GM23338 (cell line): Measurements from ENCODE around the gene TIGAR. TPM values are rescaled to one million over a fixed set of nuclear protein-coding genes. Genes with fewer than 3 reads are reported as not detected.

Experiments used
- ATAC-seq: fragments of 200-7000 bp; cut with Tn5 transposase; 3 replicates; pipeline ENCODE4 v1.9.1; 2020
- DNase-seq: peaks from one replicate; pipeline ENCODE4 v3.0.0-alpha.2; 2015; ENCODE audit warnings: low spot score
- H2AFZ ChIP-seq: fragments of 200-600 bp; sonication (generic); 2 replicates; pipeline ENCODE4 v1.8.0; 2016; ENCODE audit warnings: antibody characterized with exemption, mild to moderate bottlenecking, moderate library complexity
- H3F3A ChIP-seq: fragments of 200-600 bp; sonication (generic); replicated peaks from 2 replicates; pipeline ENCODE4 v1.8.0; 2017; ENCODE audit warnings: antibody characterized with exemption, mixed run types, low read depth
- H3K27ac ChIP-seq: fragments of 200-600 bp; sonication (generic); 2 replicates; pipeline ENCODE4 v1.6.1; 2016; ENCODE audit warnings: low read depth
- H3K27me3 ChIP-seq: fragments of 200-600 bp; sonication (generic); 2 replicates; pipeline ENCODE4 v1.8.0; 2016; ENCODE audit warnings: mild to moderate bottlenecking, mixed run types, moderate library complexity; ENCODE audit not compliant: insufficient read depth
- H3K36me3 ChIP-seq: fragments of 200-600 bp; sonication (generic); 2 replicates; pipeline ENCODE4 v1.8.0; 2016; ENCODE audit warnings: mild to moderate bottlenecking; ENCODE audit not compliant: insufficient read depth
- H3K4me1 ChIP-seq: fragments of 200-600 bp; sonication (generic); 2 replicates; pipeline ENCODE4 v1.8.0; 2016; ENCODE audit warnings: mild to moderate bottlenecking, moderate library complexity; ENCODE audit not compliant: insufficient read depth
- H3K4me2 ChIP-seq: fragments of 200-600 bp; sonication (generic); 2 replicates; pipeline ENCODE4 v1.7.1; 2017; ENCODE audit warnings: mixed run types
- H3K4me3 ChIP-seq: fragments of 200-600 bp; sonication (generic); 2 replicates; pipeline ENCODE4 v1.6.1; 2016; ENCODE audit warnings: mixed run types
- H3K79me2 ChIP-seq: fragments of 200-600 bp; sonication (generic); replicated peaks from 2 replicates; pipeline ENCODE4 v1.8.0; 2017; ENCODE audit warnings: mild to moderate bottlenecking; ENCODE audit not compliant: insufficient read depth
- H3K9me2 ChIP-seq: fragments of 200-600 bp; sonication (generic); 2 replicates; pipeline ENCODE4 v1.8.0; 2017; ENCODE audit not compliant: insufficient read depth
- H4K20me1 ChIP-seq: fragments of 200-600 bp; sonication (generic); replicated peaks from 2 replicates; pipeline ENCODE4 v1.8.0; 2017; ENCODE audit warnings: mild to moderate bottlenecking; ENCODE audit not compliant: insufficient read depth
- H3K27ac Mint-ChIP-seq: 2 replicates; pipeline ENCODE4 v1.8.0; 2020; ENCODE audit warnings: inconsistent platforms, mild to moderate bottlenecking, moderate library complexity, mixed read lengths
- H3K27me3 Mint-ChIP-seq: 3 replicates; pipeline ENCODE4 v1.8.0; 2022; ENCODE audit warnings: low read depth, mild to moderate bottlenecking, moderate library complexity, mixed read lengths, inconsistent platforms; ENCODE audit not compliant: insufficient read depth, poor library complexity
- H3K36me3 Mint-ChIP-seq: 3 replicates; pipeline ENCODE4 v1.8.0; 2021; ENCODE audit warnings: low read depth, mild to moderate bottlenecking, inconsistent platforms, moderate library complexity, mixed read lengths
- H3K4me1 Mint-ChIP-seq: 3 replicates; pipeline ENCODE4 v1.8.0; 2020; ENCODE audit warnings: mild to moderate bottlenecking, inconsistent platforms, mixed read lengths
- H3K4me3 Mint-ChIP-seq: 3 replicates; pipeline ENCODE4 v1.8.0; 2021; ENCODE audit warnings: moderate library complexity, mild to moderate bottlenecking, inconsistent platforms, mixed read lengths
- H3K9me3 Mint-ChIP-seq: 3 replicates; pipeline ENCODE4 v1.8.0; 2020; ENCODE audit warnings: moderate library complexity, mild to moderate bottlenecking, inconsistent platforms, mixed read lengths
- CTCF ChIP-seq, 2 experiments: fragments of 200-600 bp in 1 of 2; sonication (generic) in 1 of 2; conservative IDR thresholded peaks; 2 replicates each; pipeline versions ENCODE4 v1.5.1 to v1.6.1; 2016 to 2017; ENCODE audit warnings: antibody characterized with exemption in 2 of 2, low read depth in 2 of 2, mild to moderate bottlenecking in 2 of 2, moderate library complexity in 1 of 2
- EZH2 ChIP-seq: fragments of 200-600 bp; sonication (generic); IDR thresholded peaks from one replicate; pipeline ENCODE4 v1.8.0; 2017; ENCODE audit warnings: antibody characterized with exemption, mild to moderate bottlenecking, low read depth; ENCODE audit not compliant: unreplicated experiment
- NANOG ChIP-seq: IDR thresholded peaks from 2 replicates; pipeline ENCODE4 v1.6.1; 2016; ENCODE audit warnings: antibody characterized with exemption, borderline replicate concordance
- POLR2AphosphoS5 ChIP-seq: IDR thresholded peaks from 2 replicates; pipeline ENCODE4 v1.6.1; 2016; ENCODE audit warnings: antibody characterized with exemption, low read depth
- ZNF331 ChIP-seq: fragments of 250-450 bp; sonication (Bioruptor Pico); IDR thresholded peaks from 2 replicates; pipeline ENCODE4 v1.5.0; 2020; ENCODE audit warnings: low read depth, mild to moderate bottlenecking, moderate library complexity
- polyA plus RNA-seq: library from polyadenylated mRNA; unstranded; fragments of >200 nt; fragmentation: Nextera tagmentation; extraction: Ambion mirVana; gene quantifications from 2 replicates; pipeline ENCODE4 v1.2.1, GENCODE V29; 2016
- total RNA-seq: library from RNA; depleted of rRNA; stranded (reverse); fragments of >200 nt; shearing (Covaris generic); gene quantifications from 2 replicates; pipeline ENCODE4 v1.2.3, GENCODE V29; 2014
- TF ChIP-seq, protein P1 (sequence below): fragments of 250-450 bp; sonication (Bioruptor Pico); IDR thresholded peaks from 2 replicates; pipeline ENCODE4 v1.5.0; 2020; ENCODE audit warnings: mild to moderate bottlenecking, moderate library complexity
- TF ChIP-seq, protein P2 (sequence below): IDR thresholded peaks from 2 replicates; pipeline ENCODE4 v1.6.1; 2016; ENCODE audit warnings: antibody characterized with exemption

TIGAR gene
- total and polyA plus RNA-seq, 2 experiments from 2014 or later = 10.4 to 13.3 TPM

GRCh38 chr12:4285070-4285469 is 35.9 kb upstream of the TIGAR start:
- peaks cover 41% of the 10 kb centered on the region for H3F3A ChIP-seq

More at GRCh38 chr12:4285070-4285469, 35.9 kb upstream of the TIGAR start:
- H3K36me3 Mint-ChIP-seq = peaks cover 100% of the 10 kb centered on the region
- H3K4me3 ChIP-seq = no peak overlapping the region
- H3K27ac ChIP-seq = no peak overlapping the region
- H3K27me3 ChIP-seq = no peaks in the 10 kb centered on the region
- TF ChIP-seq POLR2AphosphoS5 = no peak
- TF ChIP-seq, protein P1, sequence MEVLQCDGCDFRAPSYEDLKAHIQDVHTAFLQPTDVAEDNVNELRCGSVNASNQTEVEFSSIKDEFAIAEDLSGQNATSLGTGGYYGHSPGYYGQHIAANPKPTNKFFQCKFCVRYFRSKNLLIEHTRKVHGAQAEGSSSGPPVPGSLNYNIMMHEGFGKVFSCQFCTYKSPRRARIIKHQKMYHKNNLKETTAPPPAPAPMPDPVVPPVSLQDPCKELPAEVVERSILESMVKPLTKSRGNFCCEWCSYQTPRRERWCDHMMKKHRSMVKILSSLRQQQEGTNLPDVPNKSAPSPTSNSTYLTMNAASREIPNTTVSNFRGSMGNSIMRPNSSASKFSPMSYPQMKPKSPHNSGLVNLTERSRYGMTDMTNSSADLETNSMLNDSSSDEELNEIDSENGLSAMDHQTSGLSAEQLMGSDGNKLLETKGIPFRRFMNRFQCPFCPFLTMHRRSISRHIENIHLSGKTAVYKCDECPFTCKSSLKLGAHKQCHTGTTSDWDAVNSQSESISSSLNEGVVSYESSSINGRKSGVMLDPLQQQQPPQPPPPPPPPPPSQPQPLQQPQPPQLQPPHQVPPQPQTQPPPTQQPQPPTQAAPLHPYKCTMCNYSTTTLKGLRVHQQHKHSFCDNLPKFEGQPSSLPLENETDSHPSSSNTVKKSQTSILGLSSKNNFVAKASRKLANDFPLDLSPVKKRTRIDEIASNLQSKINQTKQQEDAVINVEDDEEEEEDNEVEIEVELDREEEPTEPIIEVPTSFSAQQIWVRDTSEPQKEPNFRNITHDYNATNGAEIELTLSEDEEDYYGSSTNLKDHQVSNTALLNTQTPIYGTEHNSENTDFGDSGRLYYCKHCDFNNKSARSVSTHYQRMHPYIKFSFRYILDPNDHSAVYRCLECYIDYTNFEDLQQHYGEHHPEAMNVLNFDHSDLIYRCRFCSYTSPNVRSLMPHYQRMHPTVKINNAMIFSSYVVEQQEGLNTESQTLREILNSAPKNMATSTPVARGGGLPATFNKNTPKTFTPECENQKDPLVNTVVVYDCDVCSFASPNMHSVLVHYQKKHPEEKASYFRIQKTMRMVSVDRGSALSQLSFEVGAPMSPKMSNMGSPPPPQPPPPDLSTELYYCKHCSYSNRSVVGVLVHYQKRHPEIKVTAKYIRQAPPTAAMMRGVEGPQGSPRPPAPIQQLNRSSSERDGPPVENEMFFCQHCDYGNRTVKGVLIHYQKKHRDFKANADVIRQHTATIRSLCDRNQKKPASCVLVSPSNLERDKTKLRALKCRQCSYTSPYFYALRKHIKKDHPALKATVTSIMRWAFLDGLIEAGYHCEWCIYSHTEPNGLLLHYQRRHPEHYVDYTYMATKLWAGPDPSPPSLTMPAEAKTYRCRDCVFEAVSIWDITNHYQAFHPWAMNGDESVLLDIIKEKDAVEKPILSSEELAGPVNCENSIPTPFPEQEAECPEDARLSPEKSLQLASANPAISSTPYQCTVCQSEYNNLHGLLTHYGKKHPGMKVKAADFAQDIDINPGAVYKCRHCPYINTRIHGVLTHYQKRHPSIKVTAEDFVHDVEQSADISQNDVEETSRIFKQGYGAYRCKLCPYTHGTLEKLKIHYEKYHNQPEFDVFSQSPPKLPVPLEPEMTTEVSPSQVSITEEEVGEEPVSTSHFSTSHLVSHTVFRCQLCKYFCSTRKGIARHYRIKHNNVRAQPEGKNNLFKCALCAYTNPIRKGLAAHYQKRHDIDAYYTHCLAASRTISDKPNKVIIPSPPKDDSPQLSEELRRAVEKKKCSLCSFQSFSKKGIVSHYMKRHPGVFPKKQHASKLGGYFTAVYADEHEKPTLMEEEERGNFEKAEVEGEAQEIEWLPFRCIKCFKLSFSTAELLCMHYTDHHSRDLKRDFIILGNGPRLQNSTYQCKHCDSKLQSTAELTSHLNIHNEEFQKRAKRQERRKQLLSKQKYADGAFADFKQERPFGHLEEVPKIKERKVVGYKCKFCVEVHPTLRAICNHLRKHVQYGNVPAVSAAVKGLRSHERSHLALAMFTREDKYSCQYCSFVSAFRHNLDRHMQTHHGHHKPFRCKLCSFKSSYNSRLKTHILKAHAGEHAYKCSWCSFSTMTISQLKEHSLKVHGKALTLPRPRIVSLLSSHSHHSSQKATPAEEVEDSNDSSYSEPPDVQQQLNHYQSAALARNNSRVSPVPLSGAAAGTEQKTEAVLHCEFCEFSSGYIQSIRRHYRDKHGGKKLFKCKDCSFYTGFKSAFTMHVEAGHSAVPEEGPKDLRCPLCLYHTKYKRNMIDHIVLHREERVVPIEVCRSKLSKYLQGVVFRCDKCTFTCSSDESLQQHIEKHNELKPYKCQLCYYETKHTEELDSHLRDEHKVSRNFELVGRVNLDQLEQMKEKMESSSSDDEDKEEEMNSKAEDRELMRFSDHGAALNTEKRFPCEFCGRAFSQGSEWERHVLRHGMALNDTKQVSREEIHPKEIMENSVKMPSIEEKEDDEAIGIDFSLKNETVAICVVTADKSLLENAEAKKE (CRISPR knock-in tag) = no peak
- TF ChIP-seq EZH2 = no peak
- TF ChIP-seq CTCF (conservative IDR thresholded peaks at IDR 0.05; ENCODE audit: low read depth in 2 of 2) = no peak
- TF ChIP-seq ZNF331 = no peak
- TF ChIP-seq, protein P2, sequence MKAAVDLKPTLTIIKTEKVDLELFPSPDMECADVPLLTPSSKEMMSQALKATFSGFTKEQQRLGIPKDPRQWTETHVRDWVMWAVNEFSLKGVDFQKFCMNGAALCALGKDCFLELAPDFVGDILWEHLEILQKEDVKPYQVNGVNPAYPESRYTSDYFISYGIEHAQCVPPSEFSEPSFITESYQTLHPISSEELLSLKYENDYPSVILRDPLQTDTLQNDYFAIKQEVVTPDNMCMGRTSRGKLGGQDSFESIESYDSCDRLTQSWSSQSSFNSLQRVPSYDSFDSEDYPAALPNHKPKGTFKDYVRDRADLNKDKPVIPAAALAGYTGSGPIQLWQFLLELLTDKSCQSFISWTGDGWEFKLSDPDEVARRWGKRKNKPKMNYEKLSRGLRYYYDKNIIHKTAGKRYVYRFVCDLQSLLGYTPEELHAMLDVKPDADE = no peak
- no peak for TF ChIP-seq NANOG
- H3K9me3 Mint-ChIP-seq = no peaks in the 10 kb centered on the region; the same call in 1 of the 3 replicates
- H3K9me2 ChIP-seq = no peaks in the 10 kb centered on the region
- H3K4me1 ChIP-seq = no peaks in the 10 kb centered on the region
- H3K4me3 Mint-ChIP-seq = no peak overlapping the region
- H3K27ac Mint-ChIP-seq = no peak overlapping the region
- peaks cover 97% of the 10 kb centered on the region for H3K79me2 ChIP-seq
- H3K27me3 Mint-ChIP-seq = peaks cover 32% of the 10 kb centered on the region
- DNase-seq (no peak), ATAC-seq (no peak)
- peaks cover 58% of the 10 kb centered on the region for H3K4me1 Mint-ChIP-seq
- H4K20me1 ChIP-seq = peaks cover 66% of the 10 kb centered on the region
- H2AFZ ChIP-seq = no peak overlapping the region
- H3K4me2 ChIP-seq = no peak overlapping the region
- H3K36me3 ChIP-seq = peaks cover 85% of the 10 kb centered on the region
